ENCODE results near the gene EFCAB3. TPM values are rescaled to one million over a fixed set of nuclear protein-coding genes. Genes with fewer than 3 reads are reported as not detected.
A peak's percentile ranks its signal among the peaks of the same experiment; 100 is the strongest.
"Not testable (repeated sequence)": the region's sequence is repeated elsewhere in the genome, so short reads cannot be mapped to it uniquely, and the experiment has no call there.

The EFCAB3 gene
- total RNA-seq, 2 experiments from 2014 or later, result not detected

DNA sequence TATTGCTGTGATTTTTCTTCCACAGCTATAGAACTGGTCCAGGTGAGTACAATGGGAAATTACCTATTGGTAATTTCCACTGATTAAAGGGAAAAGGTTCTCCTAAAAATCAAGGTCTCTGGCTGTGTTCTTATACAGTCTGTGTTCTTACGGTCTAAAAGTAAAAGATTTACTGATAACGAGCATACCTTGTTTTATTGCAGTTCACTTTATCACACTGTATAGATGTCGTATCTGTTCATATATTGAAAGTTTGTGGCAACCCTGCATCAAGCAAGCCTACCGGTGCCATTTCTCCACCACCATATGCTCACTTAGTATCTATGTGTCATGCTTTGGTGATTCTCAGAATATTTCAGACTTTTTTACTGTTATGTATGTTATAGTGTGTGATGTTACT, 54.9 kb downstream of the EFCAB3 start:
- CTCF ChIA-PET; DNase-seq; H3K9me3 Mint-ChIP-seq (ENCODE audit: insufficient read depth); H3K27me3 Mint-ChIP-seq (ENCODE audit: low read depth); ATAC-seq; H3K27ac Mint-ChIP-seq; H3K4me1 Mint-ChIP-seq (ENCODE audit: low read depth); POLR2A ChIA-PET; H3K4me3 Mint-ChIP-seq: not testable (repeated sequence)
- H3K36me3 Mint-ChIP-seq (ENCODE audit: low read depth), result peaks cover 17% of the 10 kb centered on the region

DNA sequence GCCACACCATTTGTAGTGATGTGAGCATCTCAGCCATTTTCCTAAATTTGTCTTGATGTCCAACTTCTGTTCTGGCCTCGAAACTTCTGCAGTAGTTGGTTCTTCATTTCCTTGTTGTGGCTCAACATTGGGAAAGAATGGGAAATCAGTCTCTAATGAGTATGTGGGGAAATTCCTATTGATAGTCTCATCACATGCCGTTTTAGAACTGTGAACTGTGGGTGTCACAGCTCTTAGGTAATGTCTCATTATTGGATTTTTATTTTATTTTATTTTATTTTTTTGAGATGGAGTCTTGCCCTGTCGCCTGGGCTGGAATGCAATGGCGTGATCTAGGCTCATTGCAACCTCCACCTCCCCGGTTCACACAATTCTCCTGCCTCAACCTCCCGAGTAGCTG, 60.8 kb downstream of the EFCAB3 start:
- H3K27ac Mint-ChIP-seq; H3K4me1 Mint-ChIP-seq (ENCODE audit: low read depth); H3K9me3 Mint-ChIP-seq (ENCODE audit: insufficient read depth); ATAC-seq; CTCF ChIA-PET; H3K27me3 Mint-ChIP-seq (ENCODE audit: low read depth); H3K4me3 Mint-ChIP-seq; POLR2A ChIA-PET; DNase-seq: not testable (repeated sequence)
- peaks cover 31% of the 10 kb centered on the region for H3K36me3 Mint-ChIP-seq (ENCODE audit: low read depth)

DNA sequence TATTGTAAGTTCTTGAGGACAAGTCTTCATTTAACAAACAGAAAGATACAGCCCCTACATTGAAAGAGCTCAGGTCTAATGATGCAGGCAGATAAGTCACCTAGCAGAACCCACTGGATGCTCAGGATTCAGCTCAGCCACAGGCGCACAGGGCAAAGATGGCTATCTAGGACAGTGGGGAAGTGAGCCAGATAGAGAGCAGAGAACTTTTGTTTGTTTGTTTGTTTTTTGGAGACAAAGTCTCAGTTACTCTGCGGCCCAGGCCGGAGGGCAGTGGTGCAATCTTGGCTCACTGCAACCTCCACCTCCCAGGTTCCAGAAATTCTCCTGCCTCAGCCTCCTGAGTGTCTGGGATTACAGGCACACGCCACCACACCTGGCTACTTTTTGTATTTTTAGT, 63.7 kb downstream of the EFCAB3 start:
- Mint-ChIP-seq H3K4me3 (no peak overlapping the region), H3K9me3 (ENCODE audit: insufficient read depth) (no peaks in the 10 kb centered on the region), H3K27ac (no peak overlapping the region), H3K36me3 (ENCODE audit: low read depth) (peaks cover 37% of the 10 kb centered on the region), H3K4me1 (ENCODE audit: low read depth) (no peaks in the 10 kb centered on the region), H3K27me3 (ENCODE audit: low read depth) (no peaks in the 10 kb centered on the region)
- ChIA-PET CTCF (interaction anchor here (1.1 kb wide), 1 partner anchor 22 kb away, joined by 3 read pairs; no protein-coding TSS in a partner anchor), POLR2A (no interaction called here)
- DNase-seq, result no peak
- ATAC-seq, result no peak

DNA sequence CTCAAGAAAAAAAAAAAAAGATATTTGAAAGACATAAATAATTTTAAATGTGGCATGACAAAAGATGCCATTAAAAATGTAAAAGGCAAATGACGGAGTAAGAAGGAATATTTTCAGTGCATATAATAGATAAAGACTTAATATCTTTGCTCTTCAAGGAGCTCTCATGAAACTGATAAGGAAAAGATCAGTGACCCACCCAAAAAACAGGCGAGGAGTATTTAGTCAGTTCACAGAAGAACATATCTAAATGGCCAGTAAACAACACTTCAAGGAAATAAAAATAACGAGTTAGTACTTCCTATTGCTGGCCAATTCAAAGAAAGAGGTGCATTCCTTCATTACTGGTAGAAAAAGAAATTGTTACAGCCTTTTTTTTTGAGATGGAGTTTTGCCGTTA, 65.4 kb downstream of the EFCAB3 start:
- POLR2A ChIA-PET; H3K27me3 Mint-ChIP-seq (ENCODE audit: low read depth); H3K4me3 Mint-ChIP-seq; CTCF ChIA-PET; ATAC-seq; H3K27ac Mint-ChIP-seq; H3K4me1 Mint-ChIP-seq (ENCODE audit: low read depth); DNase-seq; H3K9me3 Mint-ChIP-seq (ENCODE audit: insufficient read depth): not testable (repeated sequence)
- H3K36me3 Mint-ChIP-seq (ENCODE audit: low read depth), result peaks cover 36% of the 10 kb centered on the region

DNA sequence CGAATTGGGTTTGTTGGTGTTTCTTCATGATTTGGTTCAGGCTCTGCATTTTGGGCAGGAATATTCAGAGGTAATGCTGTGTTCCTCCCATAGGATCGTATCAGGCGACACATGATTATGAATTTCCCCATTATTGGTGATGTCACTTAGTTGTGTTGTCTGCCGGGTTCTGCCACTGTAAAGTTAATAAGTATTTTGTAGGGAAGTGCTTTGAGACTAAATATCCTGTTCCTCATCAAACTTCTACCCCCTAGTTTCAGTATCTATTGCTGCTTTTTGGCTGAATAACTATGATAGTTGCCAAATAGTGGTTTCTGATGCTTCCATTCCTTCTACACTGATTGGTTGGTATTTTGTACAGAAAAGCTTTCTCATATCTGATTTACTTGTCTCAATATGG, 71.8 kb downstream of the EFCAB3 start:
- H3K27ac Mint-ChIP-seq; CTCF ChIA-PET; DNase-seq; H3K27me3 Mint-ChIP-seq (ENCODE audit: low read depth); H3K4me3 Mint-ChIP-seq; H3K4me1 Mint-ChIP-seq (ENCODE audit: low read depth); POLR2A ChIA-PET; ATAC-seq; H3K9me3 Mint-ChIP-seq (ENCODE audit: insufficient read depth): not testable (repeated sequence)
- peaks cover 19% of the 10 kb centered on the region for H3K36me3 Mint-ChIP-seq (ENCODE audit: low read depth)

DNA sequence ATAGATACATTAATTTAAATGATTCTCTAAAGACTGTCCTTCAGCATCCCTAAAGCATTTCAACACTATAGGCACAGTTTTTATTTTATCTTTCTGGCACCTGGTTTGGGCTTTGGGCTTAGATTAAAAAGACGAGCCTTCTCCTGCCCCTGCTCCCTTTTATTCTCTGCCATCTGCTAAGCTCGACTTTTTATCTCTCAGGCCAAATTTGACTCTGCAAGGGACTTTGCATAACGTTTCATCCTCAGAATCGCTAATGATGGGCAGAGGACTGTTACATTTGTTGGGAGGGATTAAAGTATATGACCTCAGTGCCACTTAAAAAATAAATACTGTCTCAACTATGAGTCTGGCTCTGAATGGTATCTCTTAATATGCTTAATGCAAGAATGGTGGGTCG, 72.7 kb downstream of the EFCAB3 start:
- DNase-seq; H3K27ac Mint-ChIP-seq; H3K4me3 Mint-ChIP-seq; H3K9me3 Mint-ChIP-seq (ENCODE audit: insufficient read depth); H3K4me1 Mint-ChIP-seq (ENCODE audit: low read depth); ATAC-seq; H3K27me3 Mint-ChIP-seq (ENCODE audit: low read depth); POLR2A ChIA-PET; CTCF ChIA-PET: not testable (repeated sequence)
- peaks cover 12% of the 10 kb centered on the region for H3K36me3 Mint-ChIP-seq (ENCODE audit: low read depth)

DNA sequence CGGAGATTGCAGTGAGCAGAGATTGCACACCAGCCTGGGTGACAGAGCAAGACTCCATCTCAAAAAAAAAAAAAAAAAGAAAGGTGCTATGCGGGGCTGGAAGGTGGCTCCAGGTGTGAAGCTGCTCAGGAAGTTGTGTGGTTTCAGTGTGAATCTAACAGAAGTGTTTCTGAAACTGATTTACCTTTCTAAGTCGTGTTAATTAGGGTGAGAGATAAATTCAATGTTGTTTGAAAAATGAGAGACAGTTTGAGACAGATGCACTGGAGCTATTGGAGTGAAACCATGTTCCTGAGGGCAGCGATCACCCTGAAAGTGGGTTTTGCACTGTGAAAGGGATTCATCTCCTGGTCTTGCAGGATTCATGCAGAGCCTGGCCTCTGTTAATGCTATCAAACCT, 73.3 kb downstream of the EFCAB3 start:
- DNase-seq; H3K9me3 Mint-ChIP-seq (ENCODE audit: insufficient read depth); H3K27me3 Mint-ChIP-seq (ENCODE audit: low read depth); H3K4me3 Mint-ChIP-seq; CTCF ChIA-PET; H3K4me1 Mint-ChIP-seq (ENCODE audit: low read depth); ATAC-seq; POLR2A ChIA-PET: not testable (repeated sequence)
- Mint-ChIP-seq H3K36me3 (ENCODE audit: low read depth) (peaks cover 11% of the 10 kb centered on the region), H3K27ac (peak overlapping the region; percentile 23)

DNA sequence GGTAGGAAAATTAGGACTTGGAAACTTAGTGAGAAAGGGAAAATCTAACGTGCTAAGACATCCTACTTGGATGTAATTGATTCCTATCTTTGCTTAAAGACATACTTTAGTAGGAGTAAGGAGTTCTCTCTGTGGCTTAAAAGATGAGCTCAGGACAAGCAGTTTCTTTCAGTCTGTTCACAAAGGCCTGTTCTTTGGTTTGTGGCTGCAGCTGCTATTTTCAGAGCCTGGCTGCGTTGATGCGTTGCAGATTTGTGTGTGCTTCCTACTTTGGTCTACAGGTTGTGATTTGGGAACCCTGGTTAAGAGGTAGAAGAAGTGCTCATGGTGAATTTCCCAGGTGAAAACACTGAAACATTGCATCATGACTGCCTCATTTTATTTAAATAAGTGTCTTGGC, 73.8 kb downstream of the EFCAB3 start:
- H3K9me3 Mint-ChIP-seq (ENCODE audit: insufficient read depth); ATAC-seq; H3K4me3 Mint-ChIP-seq; H3K36me3 Mint-ChIP-seq (ENCODE audit: low read depth); H3K27me3 Mint-ChIP-seq (ENCODE audit: low read depth); H3K4me1 Mint-ChIP-seq (ENCODE audit: low read depth); DNase-seq; CTCF ChIA-PET; POLR2A ChIA-PET: not testable (repeated sequence)
- H3K27ac Mint-ChIP-seq, result peak overlapping the region; percentile 23

DNA sequence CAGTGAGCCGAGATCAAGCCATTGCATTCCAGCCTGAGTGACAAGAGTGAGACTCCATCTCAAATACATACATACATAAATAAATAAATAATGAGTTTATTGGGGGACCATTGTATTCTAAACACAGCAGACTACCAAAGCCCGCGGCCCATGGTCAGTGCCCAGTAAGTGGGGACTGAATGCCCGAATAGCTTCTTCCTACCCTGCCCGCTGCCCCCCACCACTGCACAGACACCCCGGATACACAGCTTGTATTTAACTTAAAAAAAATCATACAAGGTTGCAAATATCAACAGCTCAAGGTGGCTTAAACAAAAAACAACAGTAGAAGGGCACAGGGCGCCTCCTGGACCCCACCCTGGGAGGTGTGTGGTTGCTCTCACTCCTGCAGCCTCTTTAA, 75.7 kb downstream of the EFCAB3 start:
- CTCF ChIA-PET, result no interaction called here
- H3K9me3 Mint-ChIP-seq (ENCODE audit: insufficient read depth), result no peaks in the 10 kb centered on the region
- no peak overlapping the region for H3K27ac Mint-ChIP-seq
- peaks cover 9% of the 10 kb centered on the region for H3K4me1 Mint-ChIP-seq (ENCODE audit: low read depth)
- no peaks in the 10 kb centered on the region for H3K27me3 Mint-ChIP-seq (ENCODE audit: low read depth)
- H3K4me3 Mint-ChIP-seq, result no peak overlapping the region
- POLR2A ChIA-PET, result no interaction called here
- H3K36me3 Mint-ChIP-seq (ENCODE audit: low read depth), result peaks cover 6% of the 10 kb centered on the region
- ATAC-seq, result no peak
- no peak for DNase-seq

DNA sequence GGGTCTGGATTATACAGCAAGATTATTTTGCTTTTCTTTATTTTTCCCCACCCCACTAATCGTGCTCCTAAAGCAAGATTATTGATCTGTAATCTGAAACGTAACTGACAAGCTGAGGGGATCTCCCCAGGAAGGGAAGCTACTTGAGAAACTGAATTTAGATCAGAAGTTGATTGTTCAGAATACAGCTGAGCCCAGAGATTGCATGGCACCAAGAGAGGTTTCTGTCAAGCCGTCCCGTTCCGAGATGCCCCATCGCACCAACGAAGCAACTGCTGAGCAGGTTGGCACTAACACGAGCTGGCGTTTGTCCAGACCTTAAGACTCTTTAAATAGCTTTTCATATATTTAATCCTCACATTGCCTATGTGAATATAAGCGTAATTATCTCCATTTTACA, 78.1 kb downstream of the EFCAB3 start:
- H3K27me3 Mint-ChIP-seq (ENCODE audit: low read depth); H3K27ac Mint-ChIP-seq; POLR2A ChIA-PET; H3K36me3 Mint-ChIP-seq (ENCODE audit: low read depth); CTCF ChIA-PET; DNase-seq; H3K9me3 Mint-ChIP-seq (ENCODE audit: insufficient read depth); H3K4me1 Mint-ChIP-seq (ENCODE audit: low read depth); ATAC-seq; H3K4me3 Mint-ChIP-seq: not testable (repeated sequence)

DNA sequence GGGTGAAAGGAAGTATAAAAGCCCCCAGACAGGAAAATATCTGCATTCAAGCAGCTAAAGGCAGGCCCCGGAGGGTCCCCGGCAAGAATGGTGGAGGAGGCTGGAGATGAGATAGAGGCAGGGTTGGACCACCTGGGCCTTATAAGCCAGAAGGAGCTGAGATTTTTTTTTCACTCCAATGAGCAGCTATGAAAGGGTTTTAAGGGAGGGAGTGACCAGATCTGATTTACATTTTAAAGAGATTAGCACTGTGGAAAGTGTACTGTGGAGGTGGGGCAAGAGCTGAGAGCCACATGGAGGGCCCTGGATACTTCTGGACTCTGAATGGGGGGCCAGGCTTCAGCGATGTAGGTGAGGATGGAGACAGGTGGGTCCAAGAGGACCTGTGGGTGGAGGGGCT, 84.1 kb downstream of the EFCAB3 start:
- ATAC-seq; POLR2A ChIA-PET; H3K27ac Mint-ChIP-seq; H3K4me3 Mint-ChIP-seq; DNase-seq; H3K27me3 Mint-ChIP-seq (ENCODE audit: low read depth); H3K36me3 Mint-ChIP-seq (ENCODE audit: low read depth); H3K9me3 Mint-ChIP-seq (ENCODE audit: insufficient read depth); CTCF ChIA-PET; H3K4me1 Mint-ChIP-seq (ENCODE audit: low read depth): not testable (repeated sequence)

DNA sequence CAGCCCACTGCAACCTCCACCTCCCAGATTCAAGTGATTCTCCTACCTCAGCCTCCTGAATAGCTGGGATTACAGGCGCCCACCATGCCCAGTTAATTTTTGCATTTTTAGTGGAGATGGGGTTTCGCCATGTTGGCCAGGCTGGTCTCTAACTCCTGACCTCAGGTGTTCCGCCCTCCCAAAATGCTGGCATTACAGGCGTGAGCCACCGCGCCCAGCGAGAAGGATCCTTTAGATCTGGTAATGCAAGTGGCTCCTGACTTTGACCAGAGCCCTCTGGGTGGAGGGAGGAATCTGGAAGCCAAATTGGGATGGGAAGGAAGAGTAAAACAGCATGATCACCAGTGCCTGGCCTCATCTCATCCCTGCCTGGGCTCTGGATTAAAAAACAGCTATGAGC, 84.9 kb downstream of the EFCAB3 start:
- H3K4me3 Mint-ChIP-seq; H3K27ac Mint-ChIP-seq; H3K9me3 Mint-ChIP-seq (ENCODE audit: insufficient read depth); H3K4me1 Mint-ChIP-seq (ENCODE audit: low read depth); ATAC-seq; DNase-seq; H3K27me3 Mint-ChIP-seq (ENCODE audit: low read depth); POLR2A ChIA-PET; H3K36me3 Mint-ChIP-seq (ENCODE audit: low read depth); CTCF ChIA-PET: not testable (repeated sequence)

All from activated CD8-positive, alpha-beta T cell treated with anti-CD3 and anti-CD28 coated beads, Interleukin-2, amount 10 ng/mL, durations not matched to agents 7 days and 5 days (primary cell).